Tongue (tissue), 2 donors: ENCODE results near the gene SORBS1. TPM values are rescaled to one million over a fixed set of nuclear protein-coding genes. Genes with fewer than 3 reads are reported as not detected.
A peak's percentile ranks its signal among the peaks of the same experiment; 100 is the strongest.

ENCODE experiments used
- DNase-seq: peaks from one replicate; pipeline ENCODE4 v3.0.0-alpha.2; 2015
- total RNA-seq: library from RNA; depleted of rRNA; stranded (reverse); fragments of >200 nt; gene quantifications from one replicate; pipeline ENCODE4 v1.2.3, GENCODE V29; 2014

The SORBS1 gene
- total RNA-seq, 1 donor from 2014 or later = 74.8 TPM

DNA sequence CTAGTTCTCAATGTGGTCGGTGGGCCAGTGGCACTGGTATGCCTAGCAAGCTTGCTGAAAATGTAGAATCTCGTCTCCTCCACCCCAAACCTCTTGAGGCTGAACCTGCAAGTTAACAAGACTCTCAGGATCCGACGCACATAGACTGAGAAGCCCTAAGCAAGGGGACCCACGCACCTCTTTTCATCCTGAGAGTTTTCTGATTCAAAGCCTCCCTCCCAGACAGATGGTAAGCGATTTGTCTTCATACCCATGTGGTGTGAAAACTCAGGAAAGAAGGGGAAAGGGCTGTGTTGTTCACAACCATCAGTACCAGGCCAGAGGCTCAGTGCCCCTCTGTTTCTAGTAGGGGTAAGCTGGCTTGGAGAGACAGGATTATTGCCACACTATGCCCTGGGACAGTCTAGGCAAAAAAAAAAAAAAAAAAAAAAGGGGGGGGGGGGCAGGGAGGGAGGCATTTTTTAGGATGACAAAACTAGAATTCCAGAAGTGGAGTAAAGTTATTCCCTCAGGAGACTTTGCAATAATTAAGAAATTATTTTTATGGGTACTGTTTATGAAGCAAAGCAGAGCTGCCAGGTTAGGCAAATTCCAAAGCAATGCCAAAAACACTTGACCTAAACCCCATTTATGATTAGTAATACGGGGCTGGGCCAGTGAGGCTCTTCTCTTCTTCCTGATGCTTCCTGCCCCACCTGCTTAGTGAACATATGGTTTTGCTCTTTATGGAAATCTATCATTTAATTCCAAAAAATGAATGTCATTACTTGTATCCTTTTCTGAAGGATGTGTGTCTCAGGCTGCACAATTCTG, 152.8 kb downstream of the SORBS1 start:
- DNase-seq = no peak

DNA sequence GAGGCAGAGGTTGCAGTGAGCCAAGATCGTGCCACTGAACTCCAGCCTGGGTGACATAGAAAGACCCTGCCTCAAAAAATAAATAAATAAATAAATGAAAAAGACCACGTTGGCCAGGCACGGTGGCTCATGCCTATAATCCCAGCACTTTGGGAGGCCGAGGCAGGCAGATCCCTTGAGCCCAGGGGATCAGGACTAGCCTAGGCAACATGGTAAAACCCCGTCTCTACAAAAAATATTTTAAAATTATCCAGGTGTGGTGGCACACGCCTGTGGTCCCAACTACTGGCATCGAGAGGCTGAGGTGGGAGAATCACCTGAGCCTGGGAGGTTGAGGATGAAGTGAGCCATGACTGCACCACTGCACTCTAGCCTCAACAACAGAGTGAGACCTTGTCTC, 153.6 kb downstream of the SORBS1 start:
- DNase-seq = no peak

DNA sequence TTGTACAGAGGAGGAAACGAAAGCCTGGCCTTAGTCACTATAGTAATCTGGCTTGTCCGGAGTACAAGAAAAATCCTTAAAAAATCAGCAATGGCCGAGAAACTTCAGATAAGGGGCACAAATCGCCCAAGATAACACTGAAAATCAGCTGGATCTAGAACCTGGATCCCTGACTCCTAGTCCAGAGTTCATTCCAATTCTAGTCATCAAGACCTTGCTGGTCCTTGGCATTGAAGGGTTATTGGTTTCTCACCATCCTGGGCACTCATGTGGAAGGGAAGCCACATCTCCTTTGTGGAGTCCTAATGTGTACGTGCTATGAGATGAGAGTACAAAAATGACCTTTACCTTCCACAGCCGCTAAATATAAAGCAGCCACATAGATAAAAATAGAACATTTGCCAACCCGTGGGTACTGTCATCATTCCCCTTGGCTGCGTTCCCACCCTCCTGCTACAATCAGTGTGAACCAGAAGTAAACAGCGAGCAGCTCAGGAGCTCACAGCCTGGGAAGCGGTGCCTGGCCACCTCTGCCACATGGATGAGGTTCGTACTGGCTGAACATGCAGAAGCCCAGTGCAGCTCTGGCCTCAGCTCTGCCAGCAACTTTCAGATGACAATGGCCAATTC, 154.4 kb downstream of the SORBS1 start:
- peak; percentile 68 for DNase-seq

DNA sequence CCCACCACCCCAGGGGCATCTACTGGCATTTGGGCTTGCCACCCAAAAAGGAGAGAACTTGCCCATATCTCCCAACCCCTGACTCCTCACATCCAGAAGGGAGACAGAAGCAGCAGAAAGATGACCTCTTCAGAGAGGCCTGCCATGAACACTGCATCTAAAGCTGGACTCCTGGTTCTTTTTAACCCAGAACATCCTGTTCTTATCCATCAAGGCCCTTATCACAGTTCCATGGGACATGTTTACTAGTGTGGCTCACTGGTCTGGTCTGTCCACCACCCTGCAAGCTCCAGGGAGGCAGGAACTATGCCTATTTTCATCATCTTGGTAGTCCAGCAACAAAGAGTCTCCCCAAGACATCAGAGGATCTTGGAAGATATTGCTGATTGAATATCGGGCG, 155.5 kb downstream of the SORBS1 start:
- no peak for DNase-seq

DNA sequence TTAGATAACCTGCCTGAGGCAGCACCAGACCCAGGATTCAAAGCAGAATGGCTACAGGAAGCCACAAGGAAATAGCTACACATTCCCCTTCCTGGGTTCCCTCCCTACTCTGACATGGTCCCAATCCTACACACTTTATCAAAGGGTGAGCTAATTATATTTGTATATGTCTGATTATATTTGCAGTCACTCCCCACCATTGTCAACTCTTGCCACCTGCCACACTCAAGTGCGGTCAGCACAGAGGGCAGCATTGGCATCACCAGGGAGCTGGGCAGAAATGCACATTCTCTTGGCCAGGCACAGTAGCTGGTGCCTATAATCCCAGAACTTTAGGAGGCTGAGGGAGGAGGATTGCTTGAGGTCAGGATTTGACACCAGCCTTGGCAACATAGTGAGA, 156.3 kb downstream of the SORBS1 start:
- DNase-seq = no peak

DNA sequence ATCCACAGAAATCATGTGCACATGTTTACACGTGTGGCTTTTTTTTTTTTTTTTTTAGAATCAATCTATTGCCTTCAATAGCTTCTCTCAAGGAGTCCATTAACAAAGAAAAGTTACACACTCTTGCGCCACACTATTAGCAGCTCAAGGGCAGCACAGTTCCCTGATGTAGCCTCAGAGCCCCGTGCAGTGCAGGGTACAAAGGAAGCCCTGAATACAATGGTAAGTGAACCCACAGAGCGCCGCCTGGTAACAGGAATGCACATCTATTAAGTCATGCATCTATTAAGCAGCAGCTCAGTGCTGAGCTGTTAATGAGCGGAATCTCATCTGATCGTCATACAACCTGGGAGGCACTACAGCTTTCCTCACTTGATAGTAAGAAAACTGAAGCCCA, 156.7 kb downstream of the SORBS1 start:
- no peak for DNase-seq

DNA sequence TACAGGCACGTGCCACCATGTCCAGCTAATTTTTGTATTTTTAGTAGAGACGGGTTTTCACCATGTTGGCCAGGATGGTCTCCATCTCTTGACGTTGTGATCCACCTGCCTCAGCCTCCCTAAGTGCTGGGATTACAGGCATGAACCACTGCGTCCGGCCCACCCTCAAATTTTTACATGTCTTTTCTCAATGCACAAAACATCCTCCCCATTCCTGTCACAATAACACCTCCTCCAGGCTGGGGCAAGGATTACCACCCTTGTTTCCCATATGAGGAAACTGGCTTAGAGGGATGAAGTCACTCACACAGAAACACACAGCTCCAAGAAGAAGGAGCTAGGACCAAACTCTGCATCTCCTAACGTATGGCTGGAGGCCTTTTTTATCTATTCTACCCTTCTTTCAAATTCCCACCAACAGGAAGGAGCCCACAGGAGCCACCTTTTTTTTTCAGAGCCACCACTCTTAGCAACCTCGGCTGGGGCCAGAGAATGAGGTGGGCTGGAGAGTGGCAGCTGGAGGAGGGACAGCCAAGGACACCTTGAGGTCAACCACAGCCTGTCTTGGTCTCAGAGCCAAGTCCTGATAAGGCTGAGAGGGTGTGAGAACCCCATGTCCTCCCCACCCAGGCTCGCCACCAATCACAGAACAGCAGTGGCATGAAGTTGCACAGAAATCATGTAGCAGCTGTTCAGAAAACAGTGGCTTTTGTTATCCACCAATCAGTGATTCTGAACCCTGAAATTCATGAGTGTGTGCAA, 157.3 kb downstream of the SORBS1 start:
- no peak for DNase-seq

DNA sequence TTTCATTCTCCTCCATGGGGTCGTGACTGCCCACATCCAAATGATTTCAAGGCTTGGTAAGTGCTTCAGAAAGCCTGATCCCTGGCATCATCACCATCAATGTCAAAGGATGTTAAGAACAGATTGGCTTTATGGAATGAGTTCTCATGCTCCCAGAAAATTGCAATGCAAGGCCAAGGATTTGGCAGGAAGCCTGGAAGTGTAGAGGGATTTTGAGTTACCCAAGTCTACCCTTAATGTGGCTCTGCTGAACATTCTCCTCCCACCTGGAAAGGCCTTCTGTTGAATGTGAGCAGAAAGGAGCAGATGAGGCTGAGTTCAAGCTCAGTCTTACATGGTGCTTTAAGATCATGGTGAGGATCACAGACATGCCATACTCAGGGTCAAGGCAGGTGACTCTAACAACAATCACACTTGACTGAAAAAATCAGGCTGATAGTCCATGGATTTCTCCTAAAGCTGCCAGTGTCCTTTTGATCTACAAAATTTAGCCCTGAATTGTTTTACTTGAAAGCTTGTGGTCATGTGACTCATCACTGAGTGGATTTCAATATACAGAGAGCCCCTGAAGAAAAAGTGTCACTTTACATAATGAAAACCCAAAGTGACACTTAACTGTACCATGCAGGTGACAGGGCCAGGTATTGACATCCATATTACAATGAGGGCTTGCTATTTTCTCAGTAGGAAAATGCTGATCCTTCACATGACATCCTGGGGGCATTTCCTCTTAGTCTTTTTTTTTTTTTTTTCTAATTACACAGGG, 159.3 kb downstream of the SORBS1 start:
- DNase-seq = no peak

DNA sequence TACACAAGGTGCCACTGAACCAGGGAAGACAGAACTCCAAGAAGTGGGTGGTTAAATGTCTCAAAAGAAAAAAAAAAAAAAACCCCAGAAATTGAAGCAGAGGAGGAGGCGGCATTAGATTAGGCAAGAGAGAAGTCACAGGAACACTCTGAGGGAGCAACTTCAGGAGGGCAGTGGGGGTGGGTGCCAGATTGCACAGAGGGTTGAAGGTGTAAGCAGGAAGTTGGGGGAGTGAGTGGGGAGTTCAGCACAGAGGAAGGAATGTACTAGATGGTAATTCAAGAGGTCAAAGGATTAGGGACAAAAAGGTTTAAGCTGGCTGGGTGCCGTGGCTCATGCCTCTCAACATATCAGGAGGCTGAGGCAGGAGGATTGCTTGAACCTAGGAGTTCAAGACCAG, 160.4 kb downstream of the SORBS1 start:
- no peak for DNase-seq

DNA sequence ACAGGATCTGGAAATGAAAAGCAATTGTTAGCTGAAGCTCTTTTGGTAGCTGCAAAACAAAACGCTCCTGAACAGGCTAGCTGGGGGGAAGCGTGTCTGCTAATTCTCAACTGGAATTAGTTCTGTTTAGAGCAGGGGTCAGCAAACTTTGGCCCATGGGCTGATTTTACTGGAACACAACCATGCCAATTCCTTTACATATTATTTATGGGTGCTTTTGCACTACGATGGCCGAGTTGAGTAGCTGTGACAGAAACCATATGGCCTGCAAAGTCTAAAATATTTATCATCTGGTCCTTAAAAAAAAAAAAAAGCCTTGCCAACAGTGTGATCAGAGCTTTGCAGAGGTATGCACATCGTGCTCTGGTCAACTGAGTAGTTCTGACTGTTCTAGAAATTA, 162.0 kb downstream of the SORBS1 start:
- no peak for DNase-seq

DNA sequence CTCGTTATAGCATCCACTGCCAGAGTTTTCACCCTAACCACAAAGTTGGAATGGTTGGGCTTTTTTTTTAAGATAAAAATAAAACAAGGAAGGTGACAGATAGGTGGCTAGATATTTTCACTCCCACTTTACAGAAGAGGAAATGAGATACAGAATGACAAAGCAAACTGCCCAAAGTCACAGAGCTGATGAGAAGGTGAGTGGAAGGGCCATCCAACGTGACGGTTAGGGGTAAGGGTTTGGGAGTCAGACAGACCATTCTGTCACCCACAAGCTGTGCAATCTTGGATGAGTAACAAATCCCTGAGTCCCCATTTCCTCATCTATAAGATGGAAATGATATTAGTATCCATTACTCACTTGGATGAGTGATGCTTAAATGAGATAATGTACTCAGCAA, 163.4 kb downstream of the SORBS1 start:
- DNase-seq = no peak

DNA sequence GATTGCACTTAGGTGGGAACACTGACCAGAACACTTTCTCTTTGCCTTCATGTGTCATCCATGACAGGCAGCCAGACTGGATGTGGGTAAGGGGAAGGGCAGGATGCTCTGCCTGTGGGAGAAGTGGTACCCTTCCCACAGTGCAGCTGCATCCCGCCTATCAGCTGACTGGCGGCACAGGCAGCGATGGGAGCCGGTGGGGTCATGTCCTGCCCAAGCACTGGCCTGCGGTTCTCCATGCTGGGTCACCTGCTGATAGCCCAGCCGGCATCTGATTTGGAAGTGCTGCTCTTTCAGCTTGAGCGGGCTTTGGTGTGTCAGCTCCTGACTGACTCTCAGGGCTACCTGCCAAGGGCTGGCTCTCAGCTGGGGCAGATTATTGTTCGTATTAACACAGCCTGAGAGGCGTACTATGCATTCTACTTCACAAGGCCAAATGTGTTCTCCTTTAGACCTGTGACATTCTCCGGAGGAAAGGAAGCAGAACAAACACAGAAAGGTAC, 165.2 kb downstream of the SORBS1 start:
- DNase-seq = no peak

DNA sequence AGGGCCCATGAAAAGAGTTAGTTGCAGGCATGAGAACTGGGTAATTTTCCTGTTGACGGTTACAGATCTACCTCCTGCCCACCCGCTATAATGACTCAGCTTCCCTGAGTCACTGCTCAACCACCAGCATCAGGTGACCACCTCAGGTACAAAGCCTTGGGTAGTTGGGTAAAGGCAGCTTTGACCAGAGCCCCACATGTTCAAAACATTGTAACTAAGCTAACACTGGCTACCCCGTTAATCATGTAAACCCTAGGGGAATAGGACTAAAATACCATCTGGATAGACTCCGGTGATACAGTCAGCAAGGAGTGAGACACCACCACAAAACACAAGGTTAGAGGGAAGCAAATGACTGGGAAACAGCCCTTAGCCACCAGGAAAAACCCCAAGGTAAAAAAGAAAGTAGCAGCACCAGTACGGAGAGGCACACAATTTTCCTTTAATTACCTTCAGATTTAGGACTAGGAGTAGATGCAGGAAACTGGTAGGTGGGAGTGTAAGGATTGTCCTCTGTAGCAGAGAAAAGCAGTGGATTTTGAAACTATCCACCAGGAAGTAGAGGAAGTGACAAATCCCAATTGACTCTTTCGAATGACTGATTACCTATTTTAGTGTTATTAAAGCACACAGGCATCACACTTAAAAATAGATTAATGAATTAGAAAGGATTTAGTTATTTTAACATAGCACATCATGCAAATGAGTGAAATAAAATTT, 166.8 kb downstream of the SORBS1 start:
- DNase-seq = no peak

DNA sequence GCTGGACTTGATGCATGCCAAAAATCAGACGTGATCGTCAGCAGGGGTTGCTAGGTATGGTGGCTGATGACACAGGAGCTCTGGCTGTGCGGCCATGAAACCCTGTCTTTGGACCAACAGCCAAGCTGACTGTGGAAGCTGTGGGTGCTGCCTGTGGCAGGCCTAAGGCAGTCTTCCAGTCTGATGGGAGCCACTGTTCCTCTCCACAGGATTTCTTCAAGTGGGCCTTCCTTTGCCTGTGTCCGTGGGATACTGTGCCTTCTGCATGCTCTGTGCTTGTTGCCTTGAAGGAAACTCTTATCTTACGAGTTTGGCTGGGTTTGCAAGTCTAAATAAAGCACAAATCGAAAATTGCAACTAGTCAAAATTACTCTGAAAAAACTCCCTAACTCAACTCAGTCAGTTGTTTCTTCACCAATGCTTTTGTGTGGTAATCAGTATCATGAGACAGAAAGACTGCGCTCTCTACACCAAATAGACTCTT, 168.4 kb downstream of the SORBS1 start:
- DNase-seq = no peak

DNA sequence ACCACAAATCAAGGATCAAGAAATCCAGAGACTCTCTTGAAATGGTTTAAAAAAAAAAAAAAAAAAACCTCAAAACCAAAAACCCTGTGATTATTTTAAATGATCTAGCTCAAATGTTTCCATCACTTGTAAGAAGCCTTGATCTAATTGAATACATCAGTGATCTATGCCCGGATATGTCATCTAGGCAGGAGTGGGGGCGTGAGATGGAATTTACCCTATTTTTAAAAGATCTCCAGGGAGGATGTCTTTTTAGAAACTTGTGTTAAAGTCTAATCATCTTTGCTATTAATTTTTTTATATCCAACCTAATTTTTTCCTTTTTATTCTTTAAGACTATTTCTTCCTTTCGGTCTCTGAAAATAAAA, 169.0 kb downstream of the SORBS1 start:
- no peak for DNase-seq

DNA sequence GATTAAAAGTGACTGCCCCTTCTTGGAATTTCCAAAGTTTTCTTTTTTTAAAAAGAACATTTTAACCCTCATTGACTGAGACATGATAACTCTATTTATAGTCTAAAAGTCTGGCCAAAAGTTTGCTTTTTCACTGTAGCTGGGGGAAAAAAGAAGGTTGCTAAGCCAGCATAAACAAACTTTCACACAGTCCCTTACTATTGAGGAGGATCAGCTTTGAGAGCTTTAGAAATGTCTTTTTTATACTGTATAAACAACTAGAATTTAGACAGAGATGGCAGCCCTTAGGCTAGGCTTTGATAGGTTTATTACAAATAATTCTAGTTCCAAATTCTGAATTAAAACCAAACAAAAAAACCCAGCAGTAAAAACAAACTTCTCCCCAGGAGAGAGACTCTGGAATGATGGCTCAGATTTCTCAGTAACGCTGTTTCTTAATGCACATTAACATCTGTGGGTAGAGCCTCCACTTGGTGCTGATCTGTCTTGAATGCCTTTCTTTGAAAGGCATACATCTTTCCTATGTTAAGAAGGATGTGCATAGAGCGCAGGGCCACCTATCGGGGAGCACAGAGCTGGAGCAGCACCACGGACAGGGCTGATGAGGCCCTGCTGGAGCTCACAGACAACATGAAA, 169.5 kb downstream of the SORBS1 start:
- DNase-seq = peak; percentile 68

DNA sequence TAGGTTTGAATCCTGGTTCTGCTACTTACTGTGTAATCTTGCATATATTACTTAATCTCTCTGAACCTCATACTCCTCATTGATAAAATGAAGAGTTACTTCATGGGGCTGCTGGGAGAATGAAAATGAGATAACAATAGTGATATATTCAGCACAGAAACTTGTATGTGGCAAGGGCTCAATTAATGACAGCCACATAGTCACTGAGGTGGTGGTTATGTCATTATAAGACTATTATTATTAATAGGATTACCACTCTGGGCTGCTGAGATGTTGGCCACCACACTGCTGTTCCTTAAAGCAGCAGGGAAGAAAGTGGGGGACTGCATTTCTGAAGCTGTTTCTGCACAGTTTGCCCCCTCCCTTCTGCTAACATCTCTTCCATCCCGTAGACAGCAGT, 170.0 kb downstream of the SORBS1 start:
- no peak for DNase-seq

DNA sequence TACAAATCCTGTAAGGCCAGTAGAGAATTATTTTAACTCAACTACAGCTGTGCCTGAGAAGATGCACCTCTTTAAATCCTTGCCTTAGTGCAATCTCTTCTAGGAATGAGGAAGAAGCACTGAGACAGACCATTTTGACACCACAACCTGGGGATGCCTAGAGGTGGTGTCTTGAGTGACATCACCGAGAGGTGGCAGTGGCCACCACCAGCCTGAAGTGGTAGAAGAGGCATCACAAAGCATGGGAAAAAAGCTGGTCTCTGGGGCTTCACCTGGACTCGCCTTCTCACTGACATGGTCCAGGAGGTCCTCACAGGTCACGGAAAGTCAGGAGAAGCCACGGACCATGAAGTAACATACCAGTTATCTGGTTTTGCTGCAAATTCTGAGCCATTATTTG, 171.2 kb downstream of the SORBS1 start:
- no peak for DNase-seq

DNA sequence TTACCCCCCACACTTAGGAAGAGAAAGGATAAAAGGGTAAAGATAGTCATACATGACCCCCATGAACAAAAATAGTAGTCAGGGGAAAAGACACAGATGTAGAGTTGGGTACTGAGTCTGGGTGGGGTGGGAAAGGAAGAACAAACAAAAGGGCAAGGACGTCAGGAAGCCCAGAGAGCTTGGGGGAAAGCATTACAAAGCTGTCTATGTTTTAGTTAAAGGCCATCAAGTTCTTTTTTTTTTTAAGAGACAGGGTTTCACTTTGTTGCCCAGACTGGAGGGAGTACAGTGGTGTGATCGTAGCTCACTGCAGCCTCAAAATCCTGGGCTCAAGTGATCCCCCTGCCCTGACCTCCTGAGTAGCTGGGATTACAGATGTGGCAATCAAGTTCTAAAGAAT, 172.0 kb downstream of the SORBS1 start:
- no peak for DNase-seq

DNA sequence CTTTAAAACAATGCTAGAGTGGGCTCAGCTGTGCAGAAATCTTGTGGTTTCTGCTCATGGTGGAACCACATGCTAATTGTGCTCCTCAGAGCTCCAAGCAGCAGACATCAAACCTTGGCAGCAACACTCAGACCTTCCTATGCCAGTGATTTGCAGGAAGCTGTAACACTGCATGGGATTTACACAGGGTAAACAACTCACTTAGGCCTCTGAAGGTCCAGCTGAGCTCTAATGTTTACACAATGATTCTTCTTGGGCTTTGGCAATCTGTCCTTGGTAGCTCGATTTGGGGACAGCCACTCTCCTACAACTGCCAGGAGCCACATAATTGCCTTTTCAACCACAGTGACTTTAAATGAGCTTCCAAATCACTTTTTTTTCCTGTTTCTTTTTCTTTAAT, 172.6 kb downstream of the SORBS1 start:
- DNase-seq = no peak

DNA sequence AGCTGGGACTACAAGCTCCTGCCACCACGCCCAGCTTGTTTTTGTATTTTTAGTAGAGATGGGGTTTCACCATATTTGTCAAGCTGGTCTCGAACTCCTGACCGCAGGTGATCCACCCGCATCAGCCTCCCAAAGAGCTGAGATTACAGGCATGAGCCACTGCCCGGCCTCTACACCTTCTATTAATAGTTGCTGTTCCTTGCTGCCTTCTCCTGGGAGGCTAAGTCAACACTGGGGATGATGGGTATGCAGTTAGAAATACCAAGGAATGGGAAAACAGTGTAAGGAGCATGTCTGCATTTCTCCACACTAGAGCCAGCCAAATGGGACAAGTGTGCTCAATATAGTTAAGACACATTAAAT, 173.1 kb downstream of the SORBS1 start:
- DNase-seq = no peak
